PC-9 (cell line): ENCODE measurements around the gene COL15A1.

Experiments used
- EZH2 ChIP-seq: fragments of 200-600 bp; sonication (generic); IDR thresholded peaks from 2 replicates; pipeline ENCODE4 v1.8.0; 2017; ENCODE audit warnings: antibody characterized with exemption, low read depth
- TF ChIP-seq, protein P1 (sequence below): fragments of 200-600 bp; sonication (generic); conservative IDR thresholded peaks from 2 replicates; pipeline ENCODE4 v1.6.1; 2017; ENCODE audit warnings: mixed run types, antibody characterized with exemption, mild to moderate bottlenecking, moderate library complexity

DNA sequence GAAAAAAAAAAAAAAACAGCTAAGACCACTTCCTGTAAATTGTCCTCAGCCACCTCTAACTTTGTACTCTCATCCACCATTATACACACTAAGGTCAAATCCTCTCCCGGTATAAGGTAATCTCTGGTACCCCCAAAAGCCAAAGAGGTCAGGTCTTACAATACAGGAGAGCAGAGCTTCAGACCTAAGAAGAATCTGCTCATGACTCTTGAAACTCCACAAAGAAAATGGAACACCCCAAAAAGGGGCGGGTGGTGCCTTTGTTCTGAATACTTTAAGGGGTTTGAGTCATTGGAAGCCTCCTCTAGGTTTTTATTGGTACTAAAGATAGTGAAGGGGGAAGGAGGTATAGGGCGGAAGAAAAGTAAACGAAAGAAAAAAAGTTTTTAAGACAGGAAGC lies 69.8 kb downstream of the COL15A1 start:
- TF ChIP-seq EZH2 = no peak
- TF ChIP-seq, protein P1, sequence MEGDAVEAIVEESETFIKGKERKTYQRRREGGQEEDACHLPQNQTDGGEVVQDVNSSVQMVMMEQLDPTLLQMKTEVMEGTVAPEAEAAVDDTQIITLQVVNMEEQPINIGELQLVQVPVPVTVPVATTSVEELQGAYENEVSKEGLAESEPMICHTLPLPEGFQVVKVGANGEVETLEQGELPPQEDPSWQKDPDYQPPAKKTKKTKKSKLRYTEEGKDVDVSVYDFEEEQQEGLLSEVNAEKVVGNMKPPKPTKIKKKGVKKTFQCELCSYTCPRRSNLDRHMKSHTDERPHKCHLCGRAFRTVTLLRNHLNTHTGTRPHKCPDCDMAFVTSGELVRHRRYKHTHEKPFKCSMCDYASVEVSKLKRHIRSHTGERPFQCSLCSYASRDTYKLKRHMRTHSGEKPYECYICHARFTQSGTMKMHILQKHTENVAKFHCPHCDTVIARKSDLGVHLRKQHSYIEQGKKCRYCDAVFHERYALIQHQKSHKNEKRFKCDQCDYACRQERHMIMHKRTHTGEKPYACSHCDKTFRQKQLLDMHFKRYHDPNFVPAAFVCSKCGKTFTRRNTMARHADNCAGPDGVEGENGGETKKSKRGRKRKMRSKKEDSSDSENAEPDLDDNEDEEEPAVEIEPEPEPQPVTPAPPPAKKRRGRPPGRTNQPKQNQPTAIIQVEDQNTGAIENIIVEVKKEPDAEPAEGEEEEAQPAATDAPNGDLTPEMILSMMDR = no peak
